DMS 273 (cell line): ENCODE measurements around the gene CACNA2D1.
"Not testable (repeated sequence)": the region's sequence is repeated elsewhere in the genome, so short reads cannot be mapped to it uniquely, and the experiment has no call there.

Experiments used
- DNase-seq: peaks from one replicate; lab custom pipeline; 2025; ENCODE audit not compliant: unreplicated experiment; lab: John Stamatoyannopoulos, UW

Gene CACNA2D1

DNA sequence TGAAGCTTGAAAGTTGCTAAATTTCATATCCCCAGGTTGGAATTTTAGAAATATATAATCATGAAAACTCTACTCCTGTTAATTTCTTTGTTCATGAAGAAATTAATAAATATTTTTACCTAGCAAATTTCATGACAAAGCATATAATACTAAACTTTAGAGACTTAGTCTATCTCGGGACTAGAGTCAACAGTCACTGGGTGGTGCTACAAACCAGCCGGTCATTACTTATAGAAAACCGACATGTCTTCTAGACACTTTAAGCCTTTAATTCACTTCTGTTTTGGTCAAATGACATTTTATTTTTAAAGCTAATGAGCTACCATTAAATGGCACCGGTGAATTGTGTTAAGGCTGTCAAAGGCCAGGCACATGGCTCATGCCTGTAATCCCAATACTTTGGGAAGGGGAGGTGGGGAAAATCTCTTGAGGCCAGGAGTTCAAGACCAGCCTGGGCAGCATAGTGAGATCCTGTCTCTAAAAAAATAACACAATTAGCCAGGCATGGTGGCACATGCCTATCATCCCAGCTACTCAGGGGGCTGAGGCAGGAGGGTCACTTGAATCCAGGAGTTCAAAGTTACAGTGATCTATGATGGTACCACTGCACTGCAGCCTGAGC lies 270.1 kb downstream of the CACNA2D1 start:
- DNase-seq = no peak

DNA sequence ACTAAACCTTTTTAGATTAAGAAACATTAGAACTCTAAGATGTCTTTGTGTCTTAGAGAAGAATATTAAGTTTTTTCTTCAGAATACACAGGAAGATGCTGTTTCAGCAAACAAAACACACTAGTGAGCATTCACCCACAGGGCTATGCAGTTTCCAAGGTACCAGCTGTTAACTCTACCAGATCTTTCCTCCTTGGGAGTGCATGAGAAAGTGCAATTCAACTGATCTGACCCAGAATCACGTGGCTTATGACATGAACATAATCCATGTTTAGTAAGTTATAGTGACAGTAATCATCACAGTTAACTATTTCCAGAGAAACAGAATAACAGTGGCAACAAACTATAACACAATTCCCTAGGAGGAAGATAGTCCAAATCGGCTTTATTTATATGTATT lies 270.7 kb downstream of the CACNA2D1 start:
- DNase-seq = peak; percentile 32

DNA sequence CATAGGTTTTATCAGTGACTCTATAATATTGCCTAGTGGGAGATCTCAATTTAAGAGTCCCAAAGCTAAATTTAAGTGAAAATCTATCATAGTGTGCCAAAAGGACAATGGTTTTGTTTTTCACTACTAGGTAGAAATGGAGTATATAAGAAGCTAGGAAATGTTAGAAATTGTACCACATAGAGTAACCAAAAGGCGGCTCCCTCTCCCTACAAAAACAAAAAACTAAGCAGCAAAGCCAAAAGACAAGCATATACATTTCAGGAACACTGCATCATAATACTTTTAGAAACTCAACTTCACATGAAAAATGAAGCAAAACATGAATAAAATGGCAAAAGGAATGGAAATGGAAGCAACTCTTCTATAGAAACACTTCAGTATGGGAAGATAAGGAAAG lies 271.6 kb downstream of the CACNA2D1 start:
- DNase-seq = no peak

DNA sequence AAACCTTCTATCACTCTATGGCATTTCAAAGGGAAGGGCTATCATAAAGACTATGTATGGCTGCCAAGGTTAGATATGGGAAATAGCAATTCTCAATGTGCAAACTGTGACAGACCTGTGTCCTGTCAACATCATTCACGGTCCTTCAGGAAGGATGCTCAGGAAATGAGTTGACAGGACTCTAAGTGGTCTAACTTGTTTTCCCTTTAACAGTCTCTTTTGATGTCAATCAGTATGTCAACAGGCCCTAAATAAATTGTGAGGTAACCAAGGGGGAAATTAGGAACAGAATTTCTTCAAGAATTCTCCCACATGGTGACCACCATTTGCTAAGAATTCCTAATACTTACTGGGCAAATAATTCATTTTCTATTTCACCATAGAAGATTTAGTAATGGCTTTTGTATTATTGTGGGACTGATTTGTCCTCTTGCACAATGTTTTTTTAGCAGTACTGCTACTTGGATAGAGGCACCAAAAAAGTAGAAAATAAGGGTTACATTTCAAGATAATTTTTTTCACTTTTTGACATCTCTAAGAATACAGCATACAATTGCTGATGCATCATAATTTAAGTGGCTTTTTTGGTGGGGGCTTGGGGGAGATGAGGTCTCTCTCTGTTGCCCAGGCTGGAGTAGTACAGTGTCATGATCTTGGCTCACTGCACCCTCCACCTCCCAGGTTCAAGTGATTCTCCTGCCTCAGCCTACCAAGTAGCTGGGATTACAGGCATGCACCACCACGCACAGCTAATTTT lies 275.8 kb downstream of the CACNA2D1 start:
- DNase-seq = no peak

DNA sequence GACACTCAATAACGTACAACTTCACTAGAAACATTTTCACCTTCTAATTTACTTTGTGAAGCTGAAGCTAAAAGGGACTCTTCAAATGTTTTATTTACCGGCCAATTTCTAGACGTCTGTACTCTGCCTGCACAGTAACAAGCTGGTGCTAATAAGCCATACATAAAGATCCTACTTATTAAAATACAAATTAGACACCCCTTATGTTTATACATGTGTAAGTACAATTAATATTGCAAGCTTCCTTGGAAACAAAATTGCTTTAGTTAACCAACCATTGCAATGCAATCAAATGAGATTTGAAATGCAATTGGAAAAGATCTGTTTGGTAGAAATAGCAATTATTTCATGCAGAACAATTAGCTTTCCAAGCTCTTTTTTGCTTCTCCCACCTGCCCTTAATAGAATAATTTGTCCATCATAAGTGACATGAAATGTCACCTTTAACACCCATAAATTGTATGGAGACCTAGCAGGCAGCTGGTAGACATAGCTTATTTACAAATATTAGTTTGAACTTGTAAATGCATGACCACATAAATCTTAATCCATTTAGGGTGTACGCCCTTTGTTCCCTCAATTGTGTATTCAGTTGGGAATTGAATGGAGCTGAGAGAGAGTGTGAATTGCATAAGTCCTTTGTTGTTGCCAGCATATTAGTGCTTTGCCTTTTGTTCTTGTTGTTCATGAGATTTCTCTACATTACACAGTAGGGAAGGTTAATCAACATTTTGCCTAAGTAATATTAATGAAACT lies 277.1 kb downstream of the CACNA2D1 start:
- no peak for DNase-seq

DNA sequence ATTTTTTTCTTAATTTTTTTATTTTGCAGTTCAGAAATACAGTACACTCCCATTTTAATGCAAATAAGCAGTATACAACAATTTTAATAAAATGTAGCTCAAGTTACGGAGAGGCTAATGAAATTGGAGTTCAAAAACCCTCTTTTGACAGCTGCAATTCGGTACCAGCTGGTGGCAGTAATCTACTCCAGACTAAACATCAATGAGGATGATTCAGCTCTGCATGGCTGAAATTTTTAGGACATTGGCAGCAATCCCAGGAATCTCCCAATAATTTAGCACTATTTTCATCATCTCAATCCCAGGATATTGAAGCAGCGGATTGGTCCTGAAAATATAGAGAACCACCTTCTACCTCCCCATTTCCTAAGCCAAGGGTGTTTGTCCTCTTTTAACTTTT lies 278.8 kb downstream of the CACNA2D1 start:
- DNase-seq = peak; percentile 82

DNA sequence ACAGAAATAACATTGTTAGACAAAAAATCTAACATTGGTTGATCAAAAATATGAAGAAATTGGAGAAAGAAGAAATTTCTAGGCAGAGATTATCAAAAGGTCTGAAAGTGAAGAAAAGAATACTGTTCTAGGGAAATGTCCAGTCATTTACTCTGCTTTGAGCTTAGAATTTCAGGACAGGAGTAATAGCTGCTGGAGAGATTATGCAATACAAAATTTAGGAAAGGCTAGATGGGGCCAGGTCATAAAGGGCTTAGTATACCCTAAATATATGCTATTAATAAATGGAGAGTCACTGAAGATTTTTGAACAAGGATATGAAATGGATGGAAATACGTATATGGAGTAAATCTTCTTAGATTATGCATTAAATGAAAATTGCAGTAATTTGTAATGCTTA lies 279.2 kb downstream of the CACNA2D1 start:
- no peak for DNase-seq

DNA sequence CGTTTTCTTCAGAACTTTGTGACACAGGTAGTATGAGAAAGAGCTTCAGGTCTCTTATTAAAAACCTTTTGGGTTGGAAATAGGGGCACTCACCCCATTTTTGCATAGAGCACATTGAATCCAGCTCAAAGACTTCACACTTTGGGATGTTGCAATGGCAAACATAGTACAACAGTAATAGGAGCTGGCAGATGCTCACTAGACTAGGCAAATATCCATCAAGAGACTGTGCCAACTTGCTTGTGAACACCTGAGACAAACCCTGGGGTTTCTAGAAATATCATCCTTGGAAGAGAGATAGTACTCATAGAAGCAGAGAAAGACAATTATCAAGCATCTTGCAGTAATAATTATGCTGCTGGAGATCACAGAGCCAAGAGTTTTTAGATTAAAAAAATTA lies 280.0 kb downstream of the CACNA2D1 start:
- DNase-seq = no peak

DNA sequence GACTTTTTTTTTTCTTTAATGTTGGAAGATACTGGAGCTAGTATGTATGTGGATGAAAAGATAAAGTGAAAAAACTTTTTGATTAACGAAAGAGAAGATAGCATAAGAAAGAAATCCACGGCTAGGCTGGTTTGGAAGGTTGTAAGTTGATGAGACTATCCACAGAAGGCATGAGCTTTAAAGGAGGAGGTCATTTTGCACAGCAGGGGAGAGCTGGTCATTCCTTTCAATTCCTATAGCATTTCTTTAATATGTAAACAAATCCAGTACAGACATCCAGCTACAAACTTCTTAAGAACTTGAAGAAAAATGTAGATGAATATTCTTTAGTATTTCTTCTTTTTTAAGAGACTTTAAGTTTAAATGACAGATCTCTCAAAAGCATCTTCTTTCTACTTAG lies 281.3 kb downstream of the CACNA2D1 start:
- DNase-seq = no peak

DNA sequence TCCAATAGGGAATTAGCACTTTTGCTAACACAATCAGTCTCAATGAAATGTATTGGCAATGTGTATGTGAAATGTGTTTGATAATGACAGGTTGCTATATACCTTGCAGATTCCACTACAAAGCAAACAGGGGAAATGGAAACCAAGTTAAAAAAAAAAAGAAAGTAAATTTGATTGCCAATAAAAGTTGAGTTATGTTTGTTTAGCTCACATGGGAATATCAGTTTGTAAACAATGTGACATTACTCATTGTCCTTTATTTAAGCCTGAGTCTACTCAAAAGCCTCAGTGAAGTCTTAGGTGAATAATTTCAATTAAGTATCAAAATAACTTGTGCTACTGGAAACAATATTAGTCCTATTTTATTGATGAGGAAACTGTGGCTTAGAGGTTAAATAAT lies 285.2 kb downstream of the CACNA2D1 start:
- DNase-seq = no peak

DNA sequence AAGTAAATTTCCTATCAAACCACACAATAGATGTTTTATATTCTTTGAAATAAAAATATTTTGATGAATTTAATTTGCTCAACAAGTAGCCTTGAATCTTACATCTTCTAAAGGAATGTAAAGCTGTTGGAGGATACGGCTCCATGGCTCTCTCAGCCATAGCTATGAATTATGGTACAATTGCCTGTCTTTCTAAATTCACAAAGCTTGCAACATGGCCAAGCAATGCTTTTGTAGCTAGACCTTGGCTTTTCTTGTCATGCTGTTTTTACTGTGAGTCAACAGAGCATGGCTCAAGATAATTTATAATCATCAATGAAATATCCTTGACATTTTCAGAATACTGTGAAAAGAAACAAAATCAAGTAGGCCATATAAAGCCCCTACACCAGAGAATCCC lies 286.7 kb downstream of the CACNA2D1 start:
- DNase-seq = no peak

DNA sequence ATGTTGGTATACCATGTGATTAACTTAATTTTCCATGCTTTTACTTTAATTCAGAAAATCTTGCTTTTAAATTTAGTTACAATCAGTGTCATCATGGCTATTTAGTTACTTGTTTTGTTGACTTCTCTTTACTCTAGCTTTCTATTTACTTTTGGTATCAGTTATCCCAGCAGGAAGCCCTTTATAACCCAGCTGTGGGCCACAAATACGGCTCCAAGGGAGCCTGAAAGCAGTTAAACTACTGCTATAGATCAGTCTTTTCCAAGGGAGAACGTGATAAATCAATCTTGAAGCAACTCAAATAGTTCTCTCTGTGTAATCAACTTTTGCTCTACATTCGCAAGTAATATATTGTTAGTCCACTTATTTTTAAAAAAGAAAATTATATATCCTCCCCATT lies 287.4 kb downstream of the CACNA2D1 start:
- DNase-seq = no peak

DNA sequence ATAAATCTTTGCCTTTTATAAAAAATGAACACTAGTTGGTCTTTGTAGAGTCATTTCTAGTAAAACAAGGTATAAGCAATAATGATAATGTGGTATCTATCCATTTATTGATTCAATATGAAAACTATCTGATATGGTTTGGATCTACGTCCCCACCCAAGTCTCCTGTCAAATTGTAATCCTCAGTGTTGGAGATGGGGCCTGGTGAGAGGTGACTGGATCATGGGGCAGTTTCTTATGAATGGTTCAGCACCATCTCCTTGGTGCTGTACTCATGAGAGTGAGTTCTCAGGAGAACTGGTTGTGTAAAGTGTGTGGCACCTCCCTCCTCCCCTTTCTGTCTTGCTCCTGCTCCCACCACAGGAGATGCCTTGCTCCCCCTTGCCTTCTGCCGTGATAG lies 288.8 kb downstream of the CACNA2D1 start:
- no peak for DNase-seq

DNA sequence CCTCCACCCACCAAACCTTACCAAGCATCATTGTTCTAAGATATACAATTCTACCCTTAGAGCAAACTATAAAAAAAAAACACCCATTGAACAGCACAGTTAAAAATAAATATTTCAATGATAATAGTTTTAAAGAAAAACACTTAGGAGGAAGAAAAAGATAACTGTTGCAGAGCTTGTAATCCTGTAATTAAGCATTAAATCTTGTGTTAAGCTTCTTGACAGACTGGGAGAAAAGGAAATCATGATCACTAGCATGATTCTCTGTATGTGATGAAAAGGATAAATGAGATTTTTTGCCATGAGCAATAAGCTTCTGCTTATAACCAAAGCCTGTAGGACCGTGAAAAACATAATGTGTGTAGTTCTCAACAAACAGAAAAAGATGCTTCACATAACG lies 289.8 kb downstream of the CACNA2D1 start:
- DNase-seq = no peak

DNA sequence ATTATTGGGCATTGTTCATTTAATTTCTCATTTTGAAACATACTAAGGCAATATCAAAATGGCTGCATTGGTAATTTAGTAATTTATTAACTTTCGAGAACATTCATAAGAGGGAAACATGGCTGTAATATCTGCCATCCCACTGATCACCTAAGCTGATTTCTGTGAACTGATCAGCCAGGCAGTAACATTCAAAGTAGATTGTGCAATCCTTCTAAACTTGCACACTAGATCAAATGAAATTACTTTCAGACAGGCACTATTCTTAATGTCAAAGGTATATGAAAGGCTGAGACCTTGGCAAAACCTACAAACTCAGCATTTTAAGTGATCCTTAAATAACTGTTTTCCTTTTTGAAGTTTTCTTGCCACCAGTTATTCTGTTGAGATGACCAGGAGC lies 290.7 kb downstream of the CACNA2D1 start:
- DNase-seq = no peak

DNA sequence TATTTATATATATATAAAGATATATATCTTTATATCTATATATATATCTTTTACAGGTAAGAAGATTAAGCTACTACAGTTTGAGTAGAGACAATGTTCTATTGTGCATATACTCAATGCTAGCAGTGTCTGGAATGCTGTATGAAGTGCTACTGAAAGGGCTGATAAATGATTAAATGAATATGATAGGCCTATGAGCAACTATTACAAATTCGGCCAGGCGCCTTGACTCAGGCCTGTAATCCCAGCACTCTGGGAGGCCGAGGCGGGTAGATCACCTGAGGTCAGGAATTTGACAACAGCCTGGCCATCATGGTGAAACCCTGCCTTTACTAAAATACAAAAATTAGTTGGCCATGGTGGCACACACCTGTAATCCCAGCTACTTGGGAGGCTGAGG lies 297.1 kb downstream of the CACNA2D1 start:
- DNase-seq = no peak

DNA sequence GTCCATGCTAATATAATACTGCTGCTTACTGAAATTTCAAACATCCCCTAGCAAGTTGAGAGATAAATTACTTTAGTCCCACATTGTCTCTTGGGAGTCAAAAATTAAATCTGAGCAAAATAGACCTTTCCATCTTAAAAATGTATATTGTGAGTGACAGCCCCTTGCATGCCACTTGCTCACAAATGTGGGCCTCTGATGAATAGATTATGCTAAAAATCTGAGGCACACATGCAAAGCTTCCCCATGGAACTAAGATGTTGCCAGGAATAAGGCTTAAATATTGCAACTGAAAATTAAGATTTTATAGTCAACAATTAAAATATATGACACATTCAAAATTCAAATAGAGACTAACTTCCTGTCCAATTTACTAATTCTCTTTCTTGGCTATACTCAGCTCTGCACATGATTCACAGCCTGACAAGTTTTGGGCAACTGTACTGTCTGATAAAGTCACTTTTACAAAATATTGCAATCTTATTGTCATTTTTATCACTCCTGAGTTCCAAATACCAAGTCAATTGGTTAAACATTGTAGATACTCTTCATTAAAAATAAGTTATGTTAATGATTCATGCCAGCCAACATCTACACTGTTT lies 301.2 kb downstream of the CACNA2D1 start:
- DNase-seq = no peak

DNA sequence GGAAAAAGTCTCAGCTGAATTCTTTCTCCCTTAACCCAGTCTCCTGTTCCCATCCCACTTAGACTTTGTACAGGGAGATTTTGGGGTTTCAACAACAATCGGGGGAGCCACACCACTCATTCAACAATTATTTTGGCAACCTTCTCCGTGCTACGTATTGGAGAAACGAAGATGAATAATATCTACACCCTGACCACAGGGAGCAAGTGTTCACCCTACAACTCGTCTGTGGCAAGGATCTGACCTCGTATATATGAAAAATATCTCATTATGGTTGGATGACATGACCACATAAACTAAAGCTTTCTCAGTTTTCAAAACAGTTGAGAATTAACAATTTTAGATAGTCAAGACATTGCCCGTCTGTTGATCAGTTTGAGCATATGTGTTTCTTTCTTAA lies 302.1 kb downstream of the CACNA2D1 start:
- DNase-seq = no peak

DNA sequence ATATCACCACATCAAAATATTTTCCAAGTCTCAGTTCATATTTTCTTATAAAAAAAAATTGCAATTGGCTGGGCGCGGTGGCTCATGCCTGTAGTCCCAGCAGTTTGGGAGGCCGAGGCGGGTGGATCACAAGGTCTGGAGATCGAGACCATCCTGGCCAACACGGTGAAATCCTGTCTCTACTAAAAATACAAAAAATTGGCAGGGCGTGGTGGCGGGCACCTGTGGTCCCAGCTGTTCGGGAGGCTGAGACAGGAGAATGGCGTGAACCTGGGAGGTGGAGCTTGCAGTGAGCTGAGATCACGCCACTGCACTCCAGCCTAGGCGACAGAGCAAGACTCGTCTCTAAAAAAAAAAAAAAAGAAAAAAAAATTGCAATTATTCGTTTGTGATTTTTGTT lies 303.0 kb downstream of the CACNA2D1 start:
- DNase-seq = not testable (repeated sequence)

DNA sequence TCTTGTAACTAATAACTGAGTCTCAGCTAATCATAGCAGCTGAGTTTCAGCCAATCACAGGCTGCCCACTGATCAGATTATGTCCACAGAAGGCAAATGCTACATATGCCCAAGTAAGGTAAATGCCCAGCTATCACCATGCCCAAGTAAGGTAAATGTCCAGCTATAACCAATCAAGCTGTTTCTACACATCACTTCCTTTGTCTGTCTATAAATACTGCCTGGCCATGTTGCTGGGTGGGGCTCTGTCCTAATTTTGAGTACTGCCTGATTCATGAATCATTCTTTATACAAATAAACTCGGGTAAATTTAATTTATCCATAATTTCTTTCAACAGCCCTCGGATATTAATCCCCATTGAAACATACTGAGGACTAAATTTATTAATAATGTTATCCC lies 312.4 kb downstream of the CACNA2D1 start:
- DNase-seq = no peak

DNA sequence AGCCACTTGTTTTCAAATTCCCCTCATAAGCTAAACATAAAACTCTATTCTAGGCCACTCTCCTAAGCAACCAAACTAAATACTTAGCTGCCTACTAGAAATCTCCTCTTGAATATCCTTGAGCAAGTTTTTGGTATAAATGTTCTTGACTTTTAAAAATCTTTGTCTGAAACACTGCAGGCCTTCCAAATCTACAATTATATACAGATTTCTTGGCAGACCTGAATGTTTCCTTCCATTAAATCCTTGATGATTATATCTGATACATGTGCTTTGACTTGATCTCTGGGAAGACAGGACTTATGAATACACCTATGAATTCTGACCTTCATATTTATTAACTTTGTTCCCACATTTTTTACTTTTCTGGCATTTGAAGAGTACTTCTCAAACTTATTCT lies 314.5 kb downstream of the CACNA2D1 start:
- no peak for DNase-seq

DNA sequence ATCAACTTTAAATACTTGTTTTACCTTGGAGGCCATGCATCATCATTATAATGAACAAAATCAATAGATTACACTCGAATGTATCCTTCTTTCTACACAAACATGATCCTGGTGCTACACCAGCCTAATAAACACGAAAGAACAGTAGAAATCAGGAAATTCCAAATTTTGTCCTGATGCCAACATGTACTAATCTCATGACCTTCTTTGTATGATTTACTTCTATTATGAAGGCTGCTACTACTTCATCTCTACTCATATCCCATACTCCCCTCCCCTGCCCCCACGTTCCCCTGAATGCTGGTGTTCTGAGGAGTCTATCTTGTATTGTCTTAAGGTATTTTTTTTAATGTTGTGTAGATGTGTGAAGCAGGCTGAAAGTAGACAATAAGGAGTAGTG lies 315.0 kb downstream of the CACNA2D1 start:
- no peak for DNase-seq
